GM23338 (cell line): ENCODE results near the gene PKIB.

ENCODE experiments used
- EZH2 ChIP-seq: fragments of 200-600 bp; sonication (generic); IDR thresholded peaks from one replicate; pipeline ENCODE4 v1.8.0; 2017; ENCODE audit warnings: antibody characterized with exemption, mild to moderate bottlenecking, low read depth; ENCODE audit not compliant: unreplicated experiment
- POLR2AphosphoS5 ChIP-seq: IDR thresholded peaks from 2 replicates; pipeline ENCODE4 v1.6.1; 2016; ENCODE audit warnings: antibody characterized with exemption, low read depth

DNA sequence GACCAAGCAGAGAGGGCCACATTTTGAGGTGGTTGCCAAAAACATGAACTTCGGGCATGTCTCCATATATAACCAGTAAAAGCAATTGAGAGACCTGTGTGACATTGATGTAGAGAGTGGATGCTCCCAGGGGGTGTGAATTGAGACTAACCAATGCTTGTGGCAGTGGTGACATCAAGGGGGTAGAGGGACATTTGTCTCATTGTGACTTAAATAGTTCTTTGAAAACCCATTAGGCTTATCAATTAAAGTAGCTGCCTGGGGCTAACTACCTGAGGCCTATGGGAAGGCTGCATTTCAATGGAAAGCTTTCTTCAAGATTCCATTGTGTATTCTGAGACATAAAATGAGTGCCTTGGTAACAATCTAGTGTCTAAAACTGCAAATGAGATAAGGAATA is 87.3 kb downstream of the PKIB start:
- TF ChIP-seq EZH2 (no peak), POLR2AphosphoS5 (no peak)
